Testis (tissue), 3 donors: ENCODE data around the gene ING4. TPM values are rescaled to one million over a fixed set of nuclear protein-coding genes. Genes with fewer than 3 reads are reported as not detected.

Source experiments
- DNase-seq: peaks from one replicate; pipeline ENCODE4 v3.0.0-alpha.2; 2019
- H3K27ac ChIP-seq, 2 donors: fragments of 200-600 bp; sonication (generic); one replicate each; pipeline ENCODE4 v1.5.1; 2019
- H3K27me3 ChIP-seq: fragments of 200-600 bp; sonication (generic); one replicate; pipeline ENCODE4 v1.5.1; 2019
- H3K36me3 ChIP-seq: fragments of 200-600 bp; sonication (generic); one replicate; pipeline ENCODE4 v1.5.1; 2017; ENCODE audit warnings: low read depth; ENCODE audit errors: missing control alignments
- H3K4me1 ChIP-seq: fragments of 200-600 bp; sonication (generic); one replicate; pipeline ENCODE4 v1.5.1; 2019
- H3K4me3 ChIP-seq, 2 donors: fragments of 200-600 bp; sonication (generic); one replicate each; pipeline ENCODE4 v1.5.1; 2017 to 2019
- H3K9me3 ChIP-seq: fragments of 200-600 bp; sonication (generic); one replicate; pipeline ENCODE4 v1.5.1; 2017
- CTCF ChIP-seq, 3 experiments: fragments of 450-650 bp in 2 of 3; fragments of 200-600 bp in 1 of 3; sonication (generic) in 1 of 3; IDR thresholded peaks; one replicate each; pipeline ENCODE4 v1.5.1; 2016 to 2019; ENCODE audit warnings: antibody characterized with exemption in 3 of 3, mild to moderate bottlenecking in 2 of 3, moderate library complexity in 1 of 3
- POLR2A ChIP-seq: fragments of 450-650 bp; IDR thresholded peaks from one replicate; pipeline ENCODE4 v1.6.1; 2017; ENCODE audit warnings: antibody characterized with exemption, mild to moderate bottlenecking, moderate library complexity
- WGBS, 2 donors: methylation state at CpG; one replicate each; pipeline ENCODE4 v1.1.5; 2018; 5-methylcytosine and 5-hydroxymethylcytosine counted together
- intact Hi-C: fragments of 100-400 bp; cut with DNase I; formaldehyde crosslinking; loops from one replicate; pipeline ENCODE4 v1.15.1; 2023; ENCODE audit warnings: low total_unique reads
- polyA plus RNA-seq: library from polyadenylated mRNA; stranded (reverse); fragments of 350-450 nt; fragmentation: Illumina TruSeq; extraction: RNeasy Lipid Tissue Mini Kit (QIAGEN cat#74804); gene quantifications from one replicate; pipeline ENCODE4 v1.2.3, GENCODE V29; 2014; ENCODE audit warnings: low read depth, low replicate concordance; ENCODE audit not compliant: insufficient read depth
- total RNA-seq, 2 donors: library from RNA; depleted of rRNA; stranded (reverse); fragments of >200 nt; gene quantifications; one replicate each; pipeline ENCODE4 v1.2.3, GENCODE V29; 2016

Gene ING4
- total and polyA plus RNA-seq, 3 donors from 2014 or later, result 48.1 to 63.0 (median 58.3) TPM

GRCh38 chr12:6638305-6638704 lies 24.6 kb downstream of the ING4 start:
- H3K36me3 ChIP-seq, result no peaks in the 10 kb centered on the region
- intact Hi-C loops, result no loop called here
- peaks cover 19% of the 10 kb centered on the region for H3K4me1 ChIP-seq
- H3K4me3 ChIP-seq, result no peak overlapping the region
- TF ChIP-seq CTCF (IDR thresholded peaks at IDR 0.05) (no peak), POLR2A (no peak)
- H3K27me3 ChIP-seq, result no peaks in the 10 kb centered on the region
- H3K9me3 ChIP-seq, result no peaks in the 10 kb centered on the region
- no peak overlapping the region for H3K27ac ChIP-seq
- no peak for DNase-seq
- WGBS, 2 donors, result 81 to 84% methylated on average over 9 of the region's 9 CpGs

- Histone ChIP-seq H3K36me3 (no peaks in the 10 kb centered on the region), H3K27ac (no peak within 1 kb of the TSS), H3K27me3 (no peaks in the 10 kb centered on the region), H3K4me3 (no peak within 1 kb of the TSS), H3K4me1 (peaks cover 26% of the 10 kb centered on the region), H3K9me3 (no peaks in the 10 kb centered on the region)
- TF ChIP-seq POLR2A, result no peak
- no peak for TF ChIP-seq CTCF (IDR thresholded peaks at IDR 0.05)
- peak; percentile 24 for DNase-seq
- intact Hi-C loops, result no loop called here
- WGBS, 2 donors, result 70 to 85% methylated on average over 14 to 18 of the region's 18 CpGs
Measured at GRCh38 chr12:6635856-6636531, 26.9 kb downstream of the ING4 start, which contains the start of gene LPAR5. Gene LPAR5 (minus strand): TSS chr12:6635959. CDS start chr12:6621248, 14,711 bp downstream.

DNA sequence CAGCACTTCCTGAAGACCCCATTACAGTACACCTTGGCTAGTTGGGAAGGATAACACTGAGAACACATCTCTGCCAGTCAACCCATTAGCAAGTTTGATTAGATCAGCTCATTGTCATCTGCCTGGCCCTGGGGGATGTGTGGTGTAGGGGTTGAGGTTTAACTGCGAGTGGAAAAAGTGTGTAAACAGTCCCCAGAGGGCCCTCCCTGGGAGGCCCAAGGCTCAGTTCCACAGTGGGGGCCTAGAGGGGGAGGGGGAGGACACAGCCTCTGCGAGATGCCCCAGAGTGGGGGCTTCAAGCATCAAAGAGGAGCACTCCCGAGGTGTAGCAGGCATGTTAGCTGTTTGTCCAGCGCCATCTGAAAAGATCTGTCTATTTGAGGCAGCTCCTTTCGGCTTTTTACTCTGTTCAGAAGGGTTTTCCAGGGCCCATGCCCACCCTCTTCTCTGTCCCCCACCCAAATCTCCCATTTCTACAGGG lies 27.5 kb downstream of the ING4 start:
- TF ChIP-seq CTCF (IDR thresholded peaks at IDR 0.05) (no peak), POLR2A (no peak)
- H3K4me1 ChIP-seq, result peaks cover 26% of the 10 kb centered on the region
- no peaks in the 10 kb centered on the region for H3K9me3 ChIP-seq
- no peak overlapping the region for H3K27ac ChIP-seq
- WGBS, 2 donors, result 67 to 92% methylated on average over 5 of the region's 5 CpGs
- H3K4me3 ChIP-seq, result no peak overlapping the region
- intact Hi-C loops, result no loop called here
- no peaks in the 10 kb centered on the region for H3K27me3 ChIP-seq
- no peak for DNase-seq
- no peaks in the 10 kb centered on the region for H3K36me3 ChIP-seq

DNA sequence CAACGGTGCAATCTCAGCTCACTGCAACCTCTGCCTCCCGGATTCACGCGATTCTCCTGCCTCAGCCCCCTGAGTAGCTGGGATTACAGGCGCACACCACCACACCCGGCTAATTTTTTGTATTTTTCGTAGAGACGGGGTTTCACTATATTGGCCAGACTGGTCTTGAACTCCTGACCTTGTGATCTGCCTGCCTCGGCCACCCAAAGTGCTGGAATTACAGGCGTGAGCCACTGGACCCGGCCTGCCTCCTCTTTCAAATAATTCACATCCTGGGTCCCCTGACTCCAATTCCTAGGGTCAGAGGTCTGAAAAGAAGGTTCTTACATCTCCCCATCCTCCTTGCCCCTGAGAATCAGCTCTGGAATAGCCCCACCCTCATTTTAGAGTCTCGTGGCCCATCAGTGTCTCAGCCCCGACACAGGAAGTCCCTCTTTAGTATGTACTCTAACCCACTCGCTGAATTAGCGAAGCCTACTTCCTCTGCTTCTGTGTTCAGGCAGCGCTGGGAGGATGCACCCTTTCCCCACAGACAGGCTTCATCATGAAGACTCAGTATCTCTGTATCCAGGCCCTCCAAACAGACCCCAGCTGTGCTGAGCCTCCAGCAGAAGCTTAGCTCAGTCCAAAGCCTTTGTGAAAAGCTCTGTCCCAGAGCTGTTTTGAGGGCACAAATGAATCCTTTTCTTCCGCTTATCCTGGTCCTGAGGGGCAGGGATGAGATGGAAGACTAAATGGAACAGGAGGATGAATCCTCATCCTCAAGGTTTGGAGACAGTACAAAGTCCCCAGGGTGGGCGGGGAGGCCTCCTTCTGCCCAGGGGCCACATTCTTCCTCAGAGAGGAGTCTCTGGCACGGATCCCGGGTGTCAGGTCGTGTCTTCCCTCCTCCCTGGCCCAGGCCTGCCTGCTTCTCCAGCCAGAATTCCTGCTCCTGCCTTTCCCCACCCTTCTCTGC lies 30.6 kb downstream of the ING4 start:
- H3K9me3 ChIP-seq, result no peaks in the 10 kb centered on the region
- intact Hi-C loops, result no loop called here
- peak; percentile 47 for DNase-seq
- no peak overlapping the region for H3K4me3 ChIP-seq
- peaks cover 12% of the 10 kb centered on the region for H3K4me1 ChIP-seq
- peak overlapping the region in 1 of 2 donors; percentile 51 for H3K27ac ChIP-seq
- no peaks in the 10 kb centered on the region for H3K36me3 ChIP-seq
- no peaks in the 10 kb centered on the region for H3K27me3 ChIP-seq
- 52 to 58% methylated on average over 21 of the region's 21 CpGs for WGBS, 2 donors
- TF ChIP-seq POLR2A, result no peak
- no peak for TF ChIP-seq CTCF (IDR thresholded peaks at IDR 0.05)
